ENCODE measurements around the gene PSMD10. TPM values are rescaled to one million over a fixed set of nuclear protein-coding genes. Genes with fewer than 3 reads are reported as not detected.

PSMD10 gene
- total and polyA plus RNA-seq, 2 of the 8 experiments (the other 6 are each of a cell fraction or from before 2014, with no cell fraction given) = 49.9 to 79.9 TPM

DNA sequence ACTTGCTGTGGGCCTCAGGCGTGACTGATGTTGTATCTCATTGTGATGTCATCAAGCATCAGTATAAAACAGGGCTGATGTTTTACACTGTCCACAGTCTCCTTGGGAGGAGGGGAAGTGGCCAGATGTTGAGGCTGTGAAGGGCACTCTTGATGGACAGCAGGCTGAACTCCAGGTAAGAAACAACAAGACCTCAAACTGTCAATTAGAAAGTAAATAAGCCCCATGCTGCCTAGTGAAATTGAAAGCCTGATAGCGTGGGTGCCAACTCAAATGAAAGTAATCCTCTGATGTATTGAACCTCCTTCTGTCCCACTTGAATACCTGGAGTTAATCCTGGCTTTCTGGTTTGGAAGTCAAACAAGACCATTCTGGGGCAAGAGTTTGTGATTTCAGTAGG is 26.7 kb downstream of the PSMD10 start (continued):
- no peak for TF ChIP-seq RBBP5 (IDR thresholded peaks at IDR 0.05; ENCODE audit: borderline replicate concordance, low read depth, low read length)
- TF ChIP-seq, protein P1, sequence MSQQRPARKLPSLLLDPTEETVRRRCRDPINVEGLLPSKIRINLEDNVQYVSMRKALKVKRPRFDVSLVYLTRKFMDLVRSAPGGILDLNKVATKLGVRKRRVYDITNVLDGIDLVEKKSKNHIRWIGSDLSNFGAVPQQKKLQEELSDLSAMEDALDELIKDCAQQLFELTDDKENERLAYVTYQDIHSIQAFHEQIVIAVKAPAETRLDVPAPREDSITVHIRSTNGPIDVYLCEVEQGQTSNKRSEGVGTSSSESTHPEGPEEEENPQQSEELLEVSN (IDR thresholded peaks at IDR 0.05) = no peak
- no peak for TF ChIP-seq CEBPB (IDR thresholded peaks at IDR 0.05; ENCODE audit: low read depth, low read length)
- TF ChIP-seq EP300 (IDR thresholded peaks at IDR 0.05; ENCODE audit: borderline replicate concordance in 1 of 2, low read depth in 2 of 2, low read length in 2 of 2) = no peak
- TF ChIP-seq EGR1 (IDR thresholded peaks at IDR 0.05; ENCODE audit: borderline replicate concordance, low read depth, low read length) = no peak
- TF ChIP-seq SP1 (IDR thresholded peaks at IDR 0.05; ENCODE audit: low read depth, low read length) = no peak
- TF ChIP-seq JUND (IDR thresholded peaks at IDR 0.05; ENCODE audit: low read length) = no peak
